GM12872 (cell line): ENCODE measurements around the gene CREG1.

Experiments used
- CTCF ChIP-seq: IDR thresholded peaks from 3 replicates; pipeline ENCODE4 v1.5.1; 2011; ENCODE audit warnings: low read depth, mild to moderate bottlenecking, low read length, moderate library complexity; ENCODE audit not compliant: insufficient read depth

Gene CREG1

GRCh38 chr1:167548059-167548932 is 5.3 kb downstream of the CREG1 start:
- TF ChIP-seq CTCF, result no peak

- TF ChIP-seq CTCF, result no peak
Observed at GRCh38 chr1:167546935-167547334, 6.6 kb downstream of the CREG1 start.

GRCh38 chr1:167545349-167545748 is 8.2 kb downstream of the CREG1 start:
- TF ChIP-seq CTCF, result no peak

- TF ChIP-seq CTCF, result no peak
Observed at GRCh38 chr1:167544447-167545093, 9.0 kb downstream of the CREG1 start.

- no peak for TF ChIP-seq CTCF
Observed at GRCh38 chr1:167543199-167543990, 10.2 kb downstream of the CREG1 start.

GRCh38 chr1:167542109-167543032 is 11.2 kb downstream of the CREG1 start:
- no peak for TF ChIP-seq CTCF
